ENCODE data around the gene B4GAT1. TPM values are rescaled to one million over a fixed set of nuclear protein-coding genes. Genes with fewer than 3 reads are reported as not detected.

B4GAT1 gene
- total and polyA plus RNA-seq, 9 of the 15 experiments (the other 6 are each of a cell fraction or from before 2014, with no cell fraction given): 0.86 to 9.5 (median 3.8) TPM

DNA sequence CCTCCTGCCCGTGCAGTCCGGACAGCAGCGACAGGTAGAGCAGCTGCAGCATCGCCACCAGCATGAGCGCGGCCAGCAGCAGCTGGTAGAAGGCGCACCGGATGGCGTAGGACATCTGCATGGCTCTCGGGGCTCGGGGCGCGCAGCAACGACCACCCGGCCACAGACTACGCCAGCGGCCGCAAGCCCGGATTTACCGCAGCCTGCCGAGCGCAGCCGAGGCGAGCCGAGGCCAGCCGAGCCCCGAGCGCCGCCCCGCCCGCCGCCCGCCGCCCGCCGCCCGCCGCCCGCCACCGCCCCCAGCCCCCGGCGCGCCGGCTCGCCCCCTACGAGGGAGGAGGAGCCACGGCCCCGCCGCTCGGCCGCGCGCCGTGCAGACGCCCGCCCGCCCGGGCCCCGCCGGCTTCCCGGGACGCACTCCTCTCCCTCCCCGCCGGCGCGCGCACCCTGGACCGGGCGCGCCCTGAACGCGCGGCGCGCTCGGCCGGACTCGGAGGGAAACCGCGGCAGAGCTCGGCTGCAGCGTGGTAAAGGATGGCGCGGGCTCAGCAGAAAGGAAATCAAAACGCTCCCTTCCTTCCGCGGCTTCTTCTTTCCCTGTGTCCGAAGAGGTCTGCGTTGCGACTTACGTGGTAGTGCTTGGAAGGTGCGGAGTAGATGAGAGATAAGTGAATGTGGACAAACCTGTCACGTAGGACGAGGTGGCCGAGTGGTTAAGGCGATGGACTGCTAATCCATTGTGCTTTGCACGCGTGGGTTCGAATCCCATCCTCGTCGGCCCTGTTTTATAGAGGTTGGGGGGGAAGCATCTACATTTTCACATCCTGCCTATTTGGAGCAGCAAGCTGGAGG lies at the start of gene B4GAT1 (continued):
- TF ChIP-seq, protein P1, sequence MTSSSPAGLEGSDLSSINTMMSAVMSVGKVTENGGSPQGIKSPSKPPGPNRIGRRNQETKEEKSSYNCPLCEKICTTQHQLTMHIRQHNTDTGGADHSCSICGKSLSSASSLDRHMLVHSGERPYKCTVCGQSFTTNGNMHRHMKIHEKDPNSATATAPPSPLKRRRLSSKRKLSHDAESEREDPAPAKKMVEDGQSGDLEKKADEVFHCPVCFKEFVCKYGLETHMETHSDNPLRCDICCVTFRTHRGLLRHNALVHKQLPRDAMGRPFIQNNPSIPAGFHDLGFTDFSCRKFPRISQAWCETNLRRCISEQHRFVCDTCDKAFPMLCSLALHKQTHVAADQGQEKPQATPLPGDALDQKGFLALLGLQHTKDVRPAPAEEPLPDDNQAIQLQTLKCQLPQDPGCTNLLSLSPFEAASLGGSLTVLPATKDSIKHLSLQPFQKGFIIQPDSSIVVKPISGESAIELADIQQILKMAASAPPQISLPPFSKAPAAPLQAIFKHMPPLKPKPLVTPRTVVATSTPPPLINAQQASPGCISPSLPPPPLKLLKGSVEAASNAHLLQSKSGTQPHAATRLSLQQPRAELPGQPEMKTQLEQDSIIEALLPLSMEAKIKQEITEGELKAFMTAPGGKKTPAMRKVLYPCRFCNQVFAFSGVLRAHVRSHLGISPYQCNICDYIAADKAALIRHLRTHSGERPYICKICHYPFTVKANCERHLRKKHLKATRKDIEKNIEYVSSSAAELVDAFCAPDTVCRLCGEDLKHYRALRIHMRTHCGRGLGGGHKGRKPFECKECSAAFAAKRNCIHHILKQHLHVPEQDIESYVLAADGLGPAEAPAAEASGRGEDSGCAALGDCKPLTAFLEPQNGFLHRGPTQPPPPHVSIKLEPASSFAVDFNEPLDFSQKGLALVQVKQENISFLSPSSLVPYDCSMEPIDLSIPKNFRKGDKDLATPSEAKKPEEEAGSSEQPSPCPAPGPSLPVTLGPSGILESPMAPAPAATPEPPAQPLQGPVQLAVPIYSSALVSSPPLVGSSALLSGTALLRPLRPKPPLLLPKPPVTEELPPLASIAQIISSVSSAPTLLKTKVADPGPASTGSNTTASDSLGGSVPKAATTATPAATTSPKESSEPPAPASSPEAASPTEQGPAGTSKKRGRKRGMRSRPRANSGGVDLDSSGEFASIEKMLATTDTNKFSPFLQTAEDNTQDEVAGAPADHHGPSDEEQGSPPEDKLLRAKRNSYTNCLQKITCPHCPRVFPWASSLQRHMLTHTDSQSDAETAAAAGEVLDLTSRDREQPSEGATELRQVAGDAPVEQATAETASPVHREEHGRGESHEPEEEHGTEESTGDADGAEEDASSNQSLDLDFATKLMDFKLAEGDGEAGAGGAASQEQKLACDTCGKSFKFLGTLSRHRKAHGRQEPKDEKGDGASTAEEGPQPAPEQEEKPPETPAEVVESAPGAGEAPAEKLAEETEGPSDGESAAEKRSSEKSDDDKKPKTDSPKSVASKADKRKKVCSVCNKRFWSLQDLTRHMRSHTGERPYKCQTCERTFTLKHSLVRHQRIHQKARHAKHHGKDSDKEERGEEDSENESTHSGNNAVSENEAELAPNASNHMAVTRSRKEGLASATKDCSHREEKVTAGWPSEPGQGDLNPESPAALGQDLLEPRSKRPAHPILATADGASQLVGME (CRISPR knock-in tag; IDR thresholded peaks at IDR 0.05): peak; percentile 88
- TF ChIP-seq, protein P2, sequence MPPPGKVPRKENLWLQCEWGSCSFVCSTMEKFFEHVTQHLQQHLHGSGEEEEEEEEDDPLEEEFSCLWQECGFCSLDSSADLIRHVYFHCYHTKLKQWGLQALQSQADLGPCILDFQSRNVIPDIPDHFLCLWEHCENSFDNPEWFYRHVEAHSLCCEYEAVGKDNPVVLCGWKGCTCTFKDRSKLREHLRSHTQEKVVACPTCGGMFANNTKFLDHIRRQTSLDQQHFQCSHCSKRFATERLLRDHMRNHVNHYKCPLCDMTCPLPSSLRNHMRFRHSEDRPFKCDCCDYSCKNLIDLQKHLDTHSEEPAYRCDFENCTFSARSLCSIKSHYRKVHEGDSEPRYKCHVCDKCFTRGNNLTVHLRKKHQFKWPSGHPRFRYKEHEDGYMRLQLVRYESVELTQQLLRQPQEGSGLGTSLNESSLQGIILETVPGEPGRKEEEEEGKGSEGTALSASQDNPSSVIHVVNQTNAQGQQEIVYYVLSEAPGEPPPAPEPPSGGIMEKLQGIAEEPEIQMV (tag; conservative IDR thresholded peaks at IDR 0.05; ENCODE audit: low read depth): 0 out of 2 replicates have a peak, but pooled peaks have one; percentile 10
- TF ChIP-seq, protein P3, sequence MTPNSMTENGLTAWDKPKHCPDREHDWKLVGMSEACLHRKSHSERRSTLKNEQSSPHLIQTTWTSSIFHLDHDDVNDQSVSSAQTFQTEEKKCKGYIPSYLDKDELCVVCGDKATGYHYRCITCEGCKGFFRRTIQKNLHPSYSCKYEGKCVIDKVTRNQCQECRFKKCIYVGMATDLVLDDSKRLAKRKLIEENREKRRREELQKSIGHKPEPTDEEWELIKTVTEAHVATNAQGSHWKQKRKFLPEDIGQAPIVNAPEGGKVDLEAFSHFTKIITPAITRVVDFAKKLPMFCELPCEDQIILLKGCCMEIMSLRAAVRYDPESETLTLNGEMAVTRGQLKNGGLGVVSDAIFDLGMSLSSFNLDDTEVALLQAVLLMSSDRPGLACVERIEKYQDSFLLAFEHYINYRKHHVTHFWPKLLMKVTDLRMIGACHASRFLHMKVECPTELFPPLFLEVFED (CRISPR knock-in tag; conservative IDR thresholded peaks at IDR 0.05): no peak
- TF ChIP-seq MXI1 (IDR thresholded peaks at IDR 0.05; ENCODE audit: low read depth, low read length) (peak; percentile 13; the same call in 1 of the 2 replicates), GATAD2B (IDR thresholded peaks at IDR 0.05; ENCODE audit: borderline replicate concordance) (no peak; the same call in 1 of the 2 replicates), KAT7 (CRISPR knock-in tag; IDR thresholded peaks at IDR 0.05; ENCODE audit: borderline replicate concordance) (peak; percentile 17; the same call in 1 of the 2 replicates), SIX5 (IDR thresholded peaks at IDR 0.05; ENCODE audit: borderline replicate concordance in 1 of 2, insufficient read depth in 1 of 2, low read depth in 1 of 2, low read length in 2 of 2) (no peak), ZNF224 (CRISPR knock-in tag; IDR thresholded peaks at IDR 0.05) (no peak), ZNF57 (CRISPR knock-in tag; IDR thresholded peaks at IDR 0.05) (no peak)
- TF ChIP-seq, protein P4, sequence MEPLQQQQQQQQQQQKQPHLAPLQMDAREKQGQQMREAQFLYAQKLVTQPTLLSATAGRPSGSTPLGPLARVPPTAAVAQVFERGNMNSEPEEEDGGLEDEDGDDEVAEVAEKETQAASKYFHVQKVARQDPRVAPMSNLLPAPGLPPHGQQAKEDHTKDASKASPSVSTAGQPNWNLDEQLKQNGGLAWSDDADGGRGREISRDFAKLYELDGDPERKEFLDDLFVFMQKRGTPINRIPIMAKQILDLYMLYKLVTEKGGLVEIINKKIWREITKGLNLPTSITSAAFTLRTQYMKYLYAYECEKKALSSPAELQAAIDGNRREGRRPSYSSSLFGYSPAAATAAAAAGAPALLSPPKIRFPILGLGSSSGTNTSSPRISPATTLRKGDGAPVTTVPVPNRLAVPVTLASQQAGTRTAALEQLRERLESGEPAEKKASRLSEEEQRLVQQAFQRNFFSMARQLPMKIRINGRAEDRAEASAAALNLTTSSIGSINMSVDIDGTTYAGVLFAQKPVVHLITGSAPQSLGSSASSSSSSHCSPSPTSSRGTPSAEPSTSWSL (CRISPR knock-in tag; IDR thresholded peaks at IDR 0.05; ENCODE audit: borderline replicate concordance): no peak
- TF ChIP-seq, protein P5, sequence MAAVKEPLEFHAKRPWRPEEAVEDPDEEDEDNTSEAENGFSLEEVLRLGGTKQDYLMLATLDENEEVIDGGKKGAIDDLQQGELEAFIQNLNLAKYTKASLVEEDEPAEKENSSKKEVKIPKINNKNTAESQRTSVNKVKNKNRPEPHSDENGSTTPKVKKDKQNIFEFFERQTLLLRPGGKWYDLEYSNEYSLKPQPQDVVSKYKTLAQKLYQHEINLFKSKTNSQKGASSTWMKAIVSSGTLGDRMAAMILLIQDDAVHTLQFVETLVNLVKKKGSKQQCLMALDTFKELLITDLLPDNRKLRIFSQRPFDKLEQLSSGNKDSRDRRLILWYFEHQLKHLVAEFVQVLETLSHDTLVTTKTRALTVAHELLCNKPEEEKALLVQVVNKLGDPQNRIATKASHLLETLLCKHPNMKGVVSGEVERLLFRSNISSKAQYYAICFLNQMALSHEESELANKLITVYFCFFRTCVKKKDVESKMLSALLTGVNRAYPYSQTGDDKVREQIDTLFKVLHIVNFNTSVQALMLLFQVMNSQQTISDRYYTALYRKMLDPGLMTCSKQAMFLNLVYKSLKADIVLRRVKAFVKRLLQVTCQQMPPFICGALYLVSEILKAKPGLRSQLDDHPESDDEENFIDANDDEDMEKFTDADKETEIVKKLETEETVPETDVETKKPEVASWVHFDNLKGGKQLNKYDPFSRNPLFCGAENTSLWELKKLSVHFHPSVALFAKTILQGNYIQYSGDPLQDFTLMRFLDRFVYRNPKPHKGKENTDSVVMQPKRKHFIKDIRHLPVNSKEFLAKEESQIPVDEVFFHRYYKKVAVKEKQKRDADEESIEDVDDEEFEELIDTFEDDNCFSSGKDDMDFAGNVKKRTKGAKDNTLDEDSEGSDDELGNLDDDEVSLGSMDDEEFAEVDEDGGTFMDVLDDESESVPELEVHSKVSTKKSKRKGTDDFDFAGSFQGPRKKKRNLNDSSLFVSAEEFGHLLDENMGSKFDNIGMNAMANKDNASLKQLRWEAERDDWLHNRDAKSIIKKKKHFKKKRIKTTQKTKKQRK (IDR thresholded peaks at IDR 0.05; ENCODE audit: borderline replicate concordance, low read depth, low read length): no peak
